Measurements from ENCODE around the gene MFSD11. TPM values are rescaled to one million over a fixed set of nuclear protein-coding genes. Genes with fewer than 3 reads are reported as not detected.

Gene MFSD11
- total and polyA plus RNA-seq, 2 of the 4 experiments (the other 2 are of a cell fraction), result 12.3 to 16.1 TPM

DNA sequence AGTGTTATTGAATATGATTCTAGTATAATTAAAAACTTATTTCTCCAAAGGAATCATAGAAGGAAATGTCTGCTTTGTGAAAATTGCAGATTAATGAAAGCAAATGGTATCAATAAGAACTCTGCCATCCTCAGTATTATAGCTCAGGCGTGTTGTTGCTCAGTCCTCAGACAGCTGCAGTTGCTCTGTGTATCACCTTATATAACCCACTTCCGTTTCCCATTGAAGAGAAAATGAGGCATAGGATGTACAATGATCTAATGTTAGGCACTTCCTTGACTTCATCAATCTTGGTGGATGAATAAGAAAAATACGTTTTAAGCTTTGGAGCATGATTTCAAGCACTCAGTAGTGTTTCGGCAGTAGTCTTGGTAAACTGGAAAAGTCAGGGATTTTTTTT is 14.1 kb downstream of the MFSD11 start:
- H2BK20ac ChIP-seq (ENCODE audit: low read depth, low read length), result no peak overlapping the region

More for the DNA sequence above, 14.1 kb downstream of the MFSD11 start:
- H3K14ac ChIP-seq (replicated peaks; ENCODE audit: low read depth, low read length), result no peak overlapping the region
- 0 out of 4 replicates have a peak, but pooled peaks cover 0 to 3% of the 10 kb centered on the region in 2 experiments for H3K79me1 ChIP-seq (ENCODE audit: low read depth in 1 of 2, low read length in 2 of 2)
- H2AK9ac ChIP-seq (replicated peaks; ENCODE audit: low read depth, low read length, poor library complexity), result no peak overlapping the region
- H3K18ac ChIP-seq (ENCODE audit: low read depth, low read length), result no peak overlapping the region
- H2BK120ac ChIP-seq (ENCODE audit: low read depth, low read length), result no peak overlapping the region
- no peak overlapping the region for H3K23ac ChIP-seq (ENCODE audit: low read depth, low read length)
- H2BK15ac ChIP-seq (ENCODE audit: low read depth, low read length), result no peak overlapping the region
- DNase-seq (peak; percentile 31), ATAC-seq (ENCODE audit: low read depth) (no peak)
- H3K4me3 ChIP-seq (ENCODE audit: insufficient read depth, low read depth, low read length), result no peak overlapping the region
- H2AK5ac ChIP-seq (ENCODE audit: low read depth, low read length), result no peak overlapping the region
- intact Hi-C loops (cut with micrococcal nuclease), result no loop called here
- H3K56ac ChIP-seq (ENCODE audit: extremely low read depth, insufficient read depth, low read length), result no peak overlapping the region
- H4K20me1 ChIP-seq (ENCODE audit: insufficient read depth, low read length), result no peaks in the 10 kb centered on the region
- ChIA-PET POLR2A (ENCODE audit: unreplicated experiment) (no interaction called here), CTCF (no interaction called here)
- no peak overlapping the region for H3K4me2 ChIP-seq (ENCODE audit: low read depth, low read length)
- no peak for TF ChIP-seq RAD21 (IDR thresholded peaks at IDR 0.05; ENCODE audit: low read length)
- TF ChIP-seq FOS (IDR thresholded peaks at IDR 0.05; ENCODE audit: low read depth, low read length), result no peak
- TF ChIP-seq MXI1 (IDR thresholded peaks at IDR 0.05; ENCODE audit: borderline replicate concordance, low read depth, low read length), result no peak
- no peak for TF ChIP-seq CEBPB (IDR thresholded peaks at IDR 0.05; ENCODE audit: low read depth, low read length)
- TF ChIP-seq NFE2L2 (IDR thresholded peaks at IDR 0.05; ENCODE audit: low read depth, low read length), result no peak
- TF ChIP-seq POLR2A (IDR thresholded peaks at IDR 0.05; ENCODE audit: low read depth, low read length), result no peak
- no peak for TF ChIP-seq MAZ (IDR thresholded peaks at IDR 0.05; ENCODE audit: borderline replicate concordance, low read depth, low read length)
- no peak for TF ChIP-seq BHLHE40 (IDR thresholded peaks at IDR 0.05; ENCODE audit: low read depth, low read length)
- TF ChIP-seq CHD1 (IDR thresholded peaks at IDR 0.05; ENCODE audit: low read depth, low read length), result no peak
- no peak for TF ChIP-seq RFX5 (IDR thresholded peaks at IDR 0.05; ENCODE audit: low read depth, low read length)
- no peak for TF ChIP-seq RCOR1 (IDR thresholded peaks at IDR 0.05; ENCODE audit: insufficient replicate concordance, low read length)
- TF ChIP-seq, protein P1, sequence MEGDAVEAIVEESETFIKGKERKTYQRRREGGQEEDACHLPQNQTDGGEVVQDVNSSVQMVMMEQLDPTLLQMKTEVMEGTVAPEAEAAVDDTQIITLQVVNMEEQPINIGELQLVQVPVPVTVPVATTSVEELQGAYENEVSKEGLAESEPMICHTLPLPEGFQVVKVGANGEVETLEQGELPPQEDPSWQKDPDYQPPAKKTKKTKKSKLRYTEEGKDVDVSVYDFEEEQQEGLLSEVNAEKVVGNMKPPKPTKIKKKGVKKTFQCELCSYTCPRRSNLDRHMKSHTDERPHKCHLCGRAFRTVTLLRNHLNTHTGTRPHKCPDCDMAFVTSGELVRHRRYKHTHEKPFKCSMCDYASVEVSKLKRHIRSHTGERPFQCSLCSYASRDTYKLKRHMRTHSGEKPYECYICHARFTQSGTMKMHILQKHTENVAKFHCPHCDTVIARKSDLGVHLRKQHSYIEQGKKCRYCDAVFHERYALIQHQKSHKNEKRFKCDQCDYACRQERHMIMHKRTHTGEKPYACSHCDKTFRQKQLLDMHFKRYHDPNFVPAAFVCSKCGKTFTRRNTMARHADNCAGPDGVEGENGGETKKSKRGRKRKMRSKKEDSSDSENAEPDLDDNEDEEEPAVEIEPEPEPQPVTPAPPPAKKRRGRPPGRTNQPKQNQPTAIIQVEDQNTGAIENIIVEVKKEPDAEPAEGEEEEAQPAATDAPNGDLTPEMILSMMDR (conservative IDR thresholded peaks at IDR 0.05; ENCODE audit: low read depth, low read length), result no peak
- no peak for TF ChIP-seq SMC3 (IDR thresholded peaks at IDR 0.05; ENCODE audit: low read depth, low read length)
- TF ChIP-seq, protein P2, sequence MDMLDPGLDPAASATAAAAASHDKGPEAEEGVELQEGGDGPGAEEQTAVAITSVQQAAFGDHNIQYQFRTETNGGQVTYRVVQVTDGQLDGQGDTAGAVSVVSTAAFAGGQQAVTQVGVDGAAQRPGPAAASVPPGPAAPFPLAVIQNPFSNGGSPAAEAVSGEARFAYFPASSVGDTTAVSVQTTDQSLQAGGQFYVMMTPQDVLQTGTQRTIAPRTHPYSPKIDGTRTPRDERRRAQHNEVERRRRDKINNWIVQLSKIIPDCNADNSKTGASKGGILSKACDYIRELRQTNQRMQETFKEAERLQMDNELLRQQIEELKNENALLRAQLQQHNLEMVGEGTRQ (IDR thresholded peaks at IDR 0.05; ENCODE audit: low read depth, low read length), result no peak
- no peak for TF ChIP-seq MAFK (IDR thresholded peaks at IDR 0.05; ENCODE audit: low read depth, low read length)
- no peaks in the 10 kb centered on the region for H3K27me3 ChIP-seq (ENCODE audit: control insufficient read depth, insufficient read depth, low read length)
- H3K9me1 ChIP-seq (ENCODE audit: insufficient read depth, low read length), result peaks cover 2% of the 10 kb centered on the region; the same call in 1 of the 2 replicates
- no peaks in the 10 kb centered on the region for H3K9me3 ChIP-seq (ENCODE audit: control insufficient read depth, insufficient read depth, low read length)
- H3K9ac ChIP-seq (ENCODE audit: low read depth, low read length), result no peak overlapping the region
- no peaks in the 10 kb centered on the region for H3K4me1 ChIP-seq (ENCODE audit: control insufficient read depth, insufficient read depth, low read length)
- in situ Hi-C loops (cut with MboI; ENCODE audit: low sequenced_read_pairs), result no loop called here
- dilution Hi-C loops (cut with HindIII; ENCODE audit: low sequenced_read_pairs, unreplicated experiment), result no loop called here
- BruUV-seq (replicated peaks), result no TSS peak
- no peak overlapping the region for H3K27ac ChIP-seq (ENCODE audit: insufficient read depth, low read length)
- no peak overlapping the region for H4K5ac ChIP-seq (ENCODE audit: low read depth, low read length)
- WGBS, 2 experiments (ENCODE audit: extremely low coverage in 2 of 2, insufficient read length in 1 of 2), result 67% methylated on average over 1 of the region's 4 CpGs; no CpG with 5 or more reads in 1 of the 2 experiments
- H3K4ac ChIP-seq (ENCODE audit: low read depth, low read length), result no peak overlapping the region
- H2BK5ac ChIP-seq (ENCODE audit: low read depth, low read length, poor library complexity, severe bottlenecking), result no peak overlapping the region
- H3K36me3 ChIP-seq (ENCODE audit: control insufficient read depth, insufficient read depth, low read length), result peaks cover 17% of the 10 kb centered on the region
- H2AFZ ChIP-seq (replicated peaks; ENCODE audit: low read length, poor library complexity), result no peak overlapping the region
- no peak overlapping the region for H4K91ac ChIP-seq (ENCODE audit: insufficient read depth, low read depth, low read length)
- no peak overlapping the region for H4K8ac ChIP-seq (ENCODE audit: low read depth in 2 of 2, low read length in 2 of 2)

Data from IMR-90 (cell line).